ENCODE results near the gene HSFX4.

GRCh38 chrX:149881081-149881711 is 48.2 kb upstream of the HSFX4 start, which contains the start of gene MAGEA8:
- TF ChIP-seq EZH2 (IDR thresholded peaks at IDR 0.05; ENCODE audit: low read depth, unreplicated experiment) (no peak), CTCF (conservative IDR thresholded peaks at IDR 0.05; ENCODE audit: low read depth in 2 of 2) (peak; percentile 49 to 75), POLR2AphosphoS5 (IDR thresholded peaks at IDR 0.05; ENCODE audit: low read depth) (no peak), JUNB (IDR thresholded peaks at IDR 0.05; ENCODE audit: unreplicated experiment) (no peak), ETS1 (IDR thresholded peaks at IDR 0.05) (no peak), CREB1 (CRISPR knock-in tag; IDR thresholded peaks at IDR 0.05; ENCODE audit: low read depth) (no peak), EZH2phosphoT487 (IDR thresholded peaks at IDR 0.05; ENCODE audit: unreplicated experiment) (no peak)
